Muscle of back (tissue), 11 donors: Measurements from ENCODE around the gene NT5C1A. TPM values are rescaled to one million over a fixed set of nuclear protein-coding genes. Genes with fewer than 3 reads are reported as not detected.

Source experiments
- DNase-seq, 3 donors: peaks; one replicate each; pipeline versions ENCODE4 v3.0.0 to v3.0.0-alpha.2; 2013
- polyA plus RNA-seq, 10 donors: library from polyadenylated mRNA; unstranded; fragments of 120-200 nt; gene quantifications; one replicate each; pipeline ENCODE4 v1.2.1, GENCODE V29; 2013; ENCODE audit not compliant: insufficient read length in 10 of 10

NT5C1A gene
- polyA plus RNA-seq, 10 donors = 4.5 to 8.9 (median 6.5) TPM

DNA sequence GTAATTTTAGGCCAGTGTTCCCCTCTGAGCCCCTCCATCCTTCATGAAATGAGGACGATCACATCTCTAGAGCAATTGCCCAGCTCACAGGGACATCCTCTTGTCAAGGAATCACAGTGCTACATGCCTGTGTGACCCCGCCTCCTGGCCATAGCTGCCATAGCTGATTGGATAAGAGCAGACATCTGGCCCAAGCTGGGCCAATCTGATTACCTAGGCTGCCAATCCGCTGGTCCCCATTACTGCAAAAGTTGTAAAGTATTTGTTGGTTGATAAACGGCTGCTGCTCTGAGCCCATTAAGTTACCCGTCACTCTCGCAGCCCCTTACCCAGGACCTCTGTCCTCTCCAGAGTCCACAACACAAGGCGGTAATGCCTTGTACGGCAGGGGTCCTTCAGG is 8.3 kb downstream of the NT5C1A start:
- no peak for DNase-seq

GRCh38 chr1:39662861-39663260 is 9.0 kb downstream of the NT5C1A start:
- no peak for DNase-seq

- no peak for DNase-seq
Observed at GRCh38 chr1:39659538-39659937, 12.4 kb downstream of the NT5C1A start.

- no peak for DNase-seq
Observed at GRCh38 chr1:39659110-39659509, 12.8 kb downstream of the NT5C1A start.

DNA sequence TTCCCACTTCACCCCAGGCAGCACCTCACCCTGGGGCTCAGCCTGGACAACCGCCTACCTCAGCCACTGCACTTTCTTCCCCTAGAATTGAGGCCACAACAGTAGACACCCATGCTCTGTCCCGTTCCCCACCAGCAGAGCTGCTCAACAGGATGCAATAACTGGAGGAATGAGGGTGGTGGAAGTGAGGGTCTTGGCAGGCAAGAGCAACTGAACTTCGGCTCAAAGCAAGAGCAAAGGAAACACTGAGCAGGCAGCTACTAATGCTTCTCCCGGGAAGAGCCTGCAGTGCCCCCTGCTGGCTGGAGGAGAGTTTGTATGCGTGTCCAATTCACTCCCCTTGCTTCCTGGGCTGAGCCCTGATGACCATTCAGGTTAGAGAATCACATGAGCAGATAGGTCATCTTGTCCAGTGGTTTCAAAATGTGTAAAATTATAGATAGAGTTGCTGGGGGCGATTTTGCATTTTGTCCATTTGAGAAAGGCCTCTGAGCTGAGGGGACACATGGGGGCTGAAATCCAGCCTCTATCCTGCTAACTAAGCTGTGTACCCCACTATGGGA is 13.9 kb downstream of the NT5C1A start:
- peak in 1 of 3 donors; percentile 61 for DNase-seq

- DNase-seq = no peak
Observed at GRCh38 chr1:39657402-39657801, 14.5 kb downstream of the NT5C1A start.

DNA sequence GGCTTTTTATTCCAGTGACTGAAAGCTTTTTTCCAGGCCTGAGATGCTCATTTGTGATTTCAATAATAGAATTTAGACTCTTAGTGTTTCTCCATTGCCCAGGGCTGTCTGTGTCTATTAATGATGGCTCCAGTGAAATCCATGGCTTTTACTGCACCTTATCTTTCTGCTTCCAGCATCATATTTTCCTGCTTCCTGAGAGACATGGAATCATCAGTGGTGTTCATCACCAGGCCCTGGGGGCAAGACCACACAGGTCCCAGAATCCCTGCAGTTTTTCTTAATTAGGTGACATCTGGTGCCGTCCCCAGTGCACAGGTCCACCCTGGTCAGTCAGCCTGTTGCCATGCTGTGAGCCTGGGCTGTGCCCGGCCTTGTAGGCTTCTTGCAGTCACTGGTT is 15.5 kb downstream of the NT5C1A start:
- no peak for DNase-seq

- no peak for DNase-seq
Observed at GRCh38 chr1:39655578-39656268, 16.2 kb downstream of the NT5C1A start.

DNA sequence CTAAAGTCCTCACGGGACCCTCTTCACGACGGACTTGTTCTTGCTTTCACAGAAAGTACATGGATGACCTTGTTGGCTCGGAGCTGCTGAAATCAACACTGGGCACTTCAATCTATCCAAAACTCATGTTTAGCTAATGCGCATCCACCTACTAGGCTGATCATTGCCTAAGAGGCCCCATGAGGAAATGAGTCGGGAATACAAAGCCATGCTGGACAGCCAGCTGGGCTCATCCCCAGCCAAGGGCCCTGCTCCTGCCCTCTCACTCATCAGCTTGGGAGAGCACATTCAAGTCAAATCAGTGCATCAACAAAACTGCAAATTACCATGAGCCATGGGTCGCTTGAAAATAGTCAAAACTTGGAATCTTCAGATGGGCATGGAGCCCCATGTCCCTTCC is 17.6 kb downstream of the NT5C1A start:
- DNase-seq = no peak

- peak; percentile 73 to 93 (median 85) for DNase-seq
Observed at GRCh38 chr1:39653546-39654031, 18.3 kb downstream of the NT5C1A start.

- no peak for DNase-seq
Observed at GRCh38 chr1:39652554-39652953, 19.4 kb downstream of the NT5C1A start.

GRCh38 chr1:39652105-39652504 is 19.8 kb downstream of the NT5C1A start:
- no peak for DNase-seq

DNA sequence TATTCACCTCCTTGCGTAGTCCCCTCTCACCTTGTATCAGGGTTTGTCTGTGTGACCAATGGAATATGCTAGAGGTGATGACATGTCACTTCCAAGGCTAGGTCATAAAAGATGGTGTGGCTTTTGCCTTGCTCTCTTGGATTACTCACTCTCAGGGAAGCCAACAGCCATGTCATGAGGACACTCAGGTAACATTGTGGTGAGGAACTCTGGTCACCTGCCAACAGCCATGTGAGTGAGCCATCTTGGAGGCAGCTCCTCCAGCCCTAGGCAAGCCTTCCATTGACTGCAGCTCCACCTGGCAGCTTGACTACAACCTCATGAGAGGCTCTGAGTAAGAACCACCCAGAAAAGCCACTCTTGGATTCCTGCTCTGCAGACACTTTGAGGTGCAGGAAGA is 21.5 kb downstream of the NT5C1A start:
- DNase-seq = no peak

DNA sequence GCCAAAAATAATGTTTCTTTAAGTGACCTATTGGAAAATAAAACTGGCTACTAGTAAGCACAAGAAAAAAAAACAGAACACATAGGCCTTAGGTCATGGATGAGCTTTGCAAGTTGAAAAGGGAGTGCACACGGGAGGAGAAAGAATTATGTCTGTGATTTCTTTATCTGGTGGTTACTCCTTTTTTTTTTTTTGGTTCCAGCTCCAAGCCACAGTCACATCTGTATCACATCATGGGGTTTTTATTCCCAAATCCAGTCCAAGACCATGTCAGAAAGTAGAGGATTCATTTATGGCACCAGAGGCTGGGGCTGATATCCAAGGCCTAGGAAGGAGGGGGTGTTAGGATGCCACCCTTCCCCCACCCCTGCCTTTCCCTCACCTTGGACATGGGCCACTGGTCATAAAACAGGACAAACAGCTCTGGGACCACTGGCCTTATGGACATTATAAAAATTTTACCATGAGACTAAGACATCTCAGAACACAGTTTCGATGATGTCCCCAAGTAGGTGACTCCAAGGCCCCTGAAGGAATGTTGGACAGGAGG is 22.2 kb downstream of the NT5C1A start:
- no peak for DNase-seq

- DNase-seq = no peak
Observed at GRCh38 chr1:39648496-39648895, 23.4 kb downstream of the NT5C1A start.

GRCh38 chr1:39647247-39647646 is 24.7 kb downstream of the NT5C1A start:
- no peak for DNase-seq

DNA sequence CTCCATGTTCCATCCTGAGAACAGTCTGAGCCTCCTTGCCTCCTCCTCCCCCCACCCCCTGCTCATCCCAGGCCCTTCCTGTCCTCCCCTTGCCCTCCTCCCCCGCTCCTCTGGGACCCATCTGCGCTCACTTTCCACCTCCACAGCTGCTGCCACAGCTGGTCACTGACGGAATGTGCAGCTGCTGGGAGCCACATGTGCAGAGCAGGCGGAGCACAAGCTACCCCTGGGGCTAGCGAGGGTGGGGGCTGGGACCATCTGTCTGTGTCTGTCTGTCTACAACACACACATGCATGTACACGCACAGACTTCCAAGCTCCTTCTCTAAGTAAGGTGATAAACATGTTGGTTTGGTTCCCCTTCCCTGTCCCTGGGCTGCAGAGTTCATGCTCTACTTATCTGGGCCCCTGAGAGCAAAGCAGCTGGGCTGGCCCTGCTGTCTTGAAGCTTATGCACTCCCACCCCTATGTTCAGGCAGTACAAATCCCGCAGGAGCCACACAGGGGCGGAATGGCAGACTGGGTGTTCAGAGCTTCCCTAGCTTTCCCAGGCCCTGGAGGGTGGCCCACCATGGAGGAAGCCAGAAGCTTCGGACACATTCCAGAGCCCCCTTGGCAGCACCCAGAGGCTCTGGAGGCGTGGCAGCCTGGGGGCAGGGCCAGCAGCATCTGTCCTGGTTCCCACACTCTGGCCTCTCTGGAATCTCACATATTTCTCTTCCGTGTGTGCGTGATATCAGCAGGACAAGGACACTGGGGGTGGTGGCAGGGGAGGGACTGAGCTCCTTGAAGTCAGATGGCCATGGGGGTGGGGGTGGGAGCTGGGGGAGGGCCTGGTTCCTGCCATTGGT is 25.4 kb downstream of the NT5C1A start:
- DNase-seq = peak; percentile 85 to 96 (median 88)

DNA sequence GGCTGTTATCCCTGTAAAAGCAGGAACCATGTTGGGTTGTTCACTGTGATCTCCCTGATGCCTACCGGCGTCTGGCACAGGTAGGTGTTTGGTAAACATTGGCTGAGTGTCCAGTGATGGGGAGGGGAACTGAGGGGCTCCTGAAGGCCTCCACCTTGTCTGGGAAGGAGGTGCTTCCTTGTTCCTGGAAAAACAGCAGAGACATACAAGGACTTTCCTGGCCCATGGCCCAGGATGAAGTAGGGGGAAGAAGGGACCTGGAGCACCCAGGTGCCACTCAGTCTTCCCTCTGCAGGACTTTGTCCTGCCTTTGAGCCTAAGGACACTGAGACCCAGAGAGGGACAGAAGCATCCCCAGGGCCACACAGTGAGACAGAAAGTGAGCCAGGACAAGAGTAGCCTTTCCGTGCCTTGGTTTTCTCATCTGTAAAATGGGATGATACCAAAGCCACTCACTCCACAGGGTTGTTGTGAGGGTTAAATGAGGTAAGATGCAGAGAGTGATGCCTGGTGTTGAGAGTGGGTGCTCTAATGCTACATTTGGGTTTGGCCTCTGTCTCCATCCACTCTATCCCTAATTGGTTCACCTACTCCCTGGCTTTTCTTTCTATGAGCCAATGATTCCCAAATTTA is 26.4 kb downstream of the NT5C1A start:
- DNase-seq = no peak

DNA sequence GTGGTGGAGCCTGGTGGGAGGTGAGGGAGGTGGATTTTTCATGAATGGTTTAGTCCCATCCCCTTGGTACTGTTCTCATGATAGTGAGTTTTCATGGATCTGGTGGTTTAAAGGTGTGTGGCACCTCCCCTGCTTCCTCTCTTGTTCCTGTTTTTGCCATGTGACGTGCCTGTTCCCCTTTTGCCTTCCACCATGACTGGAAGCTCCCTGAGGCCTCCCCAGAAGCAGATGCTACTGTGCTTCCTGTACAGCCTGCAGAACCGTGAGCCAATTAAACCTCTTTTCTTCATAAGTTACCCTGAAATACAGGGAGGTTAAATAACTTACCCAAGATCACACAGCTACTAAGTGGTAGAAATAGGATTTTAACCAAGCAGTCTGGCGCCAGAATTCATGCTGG is 28.2 kb downstream of the NT5C1A start:
- no peak for DNase-seq

DNA sequence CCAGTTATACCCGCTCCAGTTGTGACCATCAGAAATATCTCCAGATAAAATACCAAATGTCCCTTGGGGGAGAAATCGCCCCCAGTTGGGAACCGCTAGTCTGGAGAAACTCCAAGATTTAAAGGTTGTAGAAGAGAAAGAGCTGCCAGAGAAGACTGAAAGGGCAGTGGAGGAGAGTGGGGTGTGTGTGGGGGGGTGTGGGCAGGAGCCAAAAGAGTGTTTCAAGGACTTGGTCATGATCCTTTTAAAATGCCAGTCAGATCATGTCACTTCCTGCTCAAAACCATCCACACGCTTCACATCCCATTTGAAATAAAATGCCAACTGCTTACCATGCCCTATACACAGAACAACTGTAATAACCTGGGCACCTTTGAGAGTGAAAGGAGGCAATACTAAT is 29.1 kb downstream of the NT5C1A start:
- no peak for DNase-seq

GRCh38 chr1:39640861-39641260 is 31.0 kb downstream of the NT5C1A start:
- DNase-seq = no peak
